GM12878 (cell line): ENCODE data around the gene DGCR8. TPM values are rescaled to one million over a fixed set of nuclear protein-coding genes. Genes with fewer than 3 reads are reported as not detected.

Source experiments
- ATF3 ChIP-seq: IDR thresholded peaks from 2 replicates; pipeline ENCODE4 v1.6.1; 2011; ENCODE audit warnings: low read depth, mild to moderate bottlenecking, low read length, moderate library complexity, borderline replicate concordance; ENCODE audit errors: extremely low read depth
- CEBPZ ChIP-seq: fragments of 150-350 bp; IDR thresholded peaks from 2 replicates; pipeline ENCODE4 v1.6.1; 2016; ENCODE audit warnings: low read depth, low read length
- CTCF ChIP-seq, 3 experiments: IDR thresholded peaks in 2 of 3; conservative IDR thresholded peaks in 1 of 3; 2 replicates each; pipeline ENCODE4 v1.5.1; 2011; ENCODE audit warnings: low read depth in 3 of 3, low read length in 3 of 3, mild to moderate bottlenecking in 3 of 3, control low read depth in 2 of 3, moderate library complexity in 2 of 3, inconsistent platforms in 1 of 3, mixed read lengths in 1 of 3; ENCODE audit not compliant: control insufficient read depth in 2 of 3, insufficient read depth in 1 of 3; ENCODE audit errors: extremely low read depth in 1 of 3
- HDAC2 ChIP-seq: fragments of 200-600 bp; sonication (generic); IDR thresholded peaks from 2 replicates; pipeline ENCODE4 v1.6.1; 2017
- MXI1 ChIP-seq: fragments of 150-350 bp; IDR thresholded peaks from 2 replicates; pipeline ENCODE4 v1.6.1; 2011; ENCODE audit warnings: low read depth, mild to moderate bottlenecking, inconsistent platforms, low read length, improper control_type of control experiment
- NFIC ChIP-seq: IDR thresholded peaks from 2 replicates; pipeline ENCODE4 v1.6.1; 2012; ENCODE audit warnings: low read depth, mild to moderate bottlenecking, inconsistent platforms, low read length, moderate library complexity
- NR2C1 ChIP-seq: fragments of 450-650 bp; IDR thresholded peaks from 2 replicates; pipeline ENCODE4 v1.6.1; 2017; ENCODE audit warnings: antibody characterized with exemption, mild to moderate bottlenecking, moderate library complexity
- PKNOX1 ChIP-seq: fragments of 450-650 bp; IDR thresholded peaks from 2 replicates; pipeline ENCODE4 v1.6.1; 2016; ENCODE audit warnings: mild to moderate bottlenecking
- POLR2A ChIP-seq: IDR thresholded peaks from 2 replicates; pipeline ENCODE4 v1.6.1; 2011; ENCODE audit warnings: low read depth, mild to moderate bottlenecking, low read length
- POLR2AphosphoS5 ChIP-seq: IDR thresholded peaks from 2 replicates; pipeline ENCODE4 v1.6.1; 2011; ENCODE audit warnings: mild to moderate bottlenecking, low read length, inconsistent platforms
- RAD51 ChIP-seq: fragments of 450-650 bp; IDR thresholded peaks from 2 replicates; pipeline ENCODE4 v1.6.1; 2016; ENCODE audit warnings: moderate library complexity, mild to moderate bottlenecking, inconsistent platforms
- RBBP5 ChIP-seq: fragments of 200-600 bp; sonication (generic); conservative IDR thresholded peaks from 2 replicates; pipeline ENCODE4 v1.6.1; 2016
- SIX5 ChIP-seq: IDR thresholded peaks from 2 replicates; pipeline ENCODE4 v1.6.1; 2011; ENCODE audit warnings: mild to moderate bottlenecking, low read depth, low read length, moderate library complexity; ENCODE audit not compliant: severe bottlenecking
- SMAD5 ChIP-seq: IDR thresholded peaks from 2 replicates; pipeline ENCODE4 v1.6.1; 2016; ENCODE audit warnings: antibody characterized with exemption, low read depth
- SPI1 ChIP-seq: IDR thresholded peaks from 2 replicates; pipeline ENCODE4 v1.6.1; 2011; ENCODE audit warnings: low read depth, mild to moderate bottlenecking, low read length, moderate library complexity, borderline replicate concordance; ENCODE audit not compliant: insufficient read depth
- SREBF2 ChIP-seq: IDR thresholded peaks from 2 replicates; pipeline ENCODE4 v1.6.1; 2012; ENCODE audit warnings: mild to moderate bottlenecking, low read length
- YY1 ChIP-seq: IDR thresholded peaks from 2 replicates; pipeline ENCODE4 v1.6.1; 2011; ENCODE audit warnings: low read depth, mild to moderate bottlenecking, low read length
- ZNF207 ChIP-seq: fragments of 450-650 bp; IDR thresholded peaks from 2 replicates; pipeline ENCODE4 v1.6.1; 2014; ENCODE audit warnings: antibody characterized with exemption, mild to moderate bottlenecking, borderline replicate concordance
- ZNF592 ChIP-seq: fragments of 450-650 bp; IDR thresholded peaks from 2 replicates; pipeline ENCODE4 v1.6.1; 2017; ENCODE audit warnings: mild to moderate bottlenecking, moderate library complexity
- ZSCAN29 ChIP-seq: fragments of 450-650 bp; IDR thresholded peaks from 2 replicates; pipeline ENCODE4 v1.6.1; 2017; ENCODE audit warnings: mild to moderate bottlenecking, moderate library complexity
- polyA plus RNA-seq, 11 experiments: library from polyadenylated mRNA; depleted of rRNA in 4 of 11; unstranded in 6 of 11; stranded (reverse) in 5 of 11; fragments of >200 nt; fragmentation: Nextera tagmentation in 4 of 11; fragmentation: Illumina TruSeq in 1 of 11; extraction: Ambion mirVana in 4 of 11; extraction: Trizol in 1 of 11; gene quantifications; 1 replicate in 1 of 11; 2 replicates in 10 of 11; pipeline versions ENCODE4 v1.2.1 to v1.2.3, GENCODE V29; 2011 to 2016; ENCODE audit warnings: inconsistent platforms in 2 of 11, missing spikeins in 2 of 11, low read depth in 1 of 11
- total RNA-seq, 4 experiments: library from RNA; depleted of rRNA in 3 of 4; stranded (reverse); fragments of >200 nt in 3 of 4; fragmentation: Illumina TruSeq in 1 of 4; extraction: Trizol in 1 of 4; gene quantifications; 2 replicates each; pipeline versions ENCODE4 v1.2.1 to v1.2.3, GENCODE V29; 2013 to 2021

DGCR8 gene
- total and polyA plus RNA-seq, 10 of the 15 experiments (the other 5 are each of a cell fraction or from before 2014, with no cell fraction given): 1.2 to 35.1 (median 17.2) TPM

GRCh38 chr22:20116951-20117632 is 37.1 kb downstream of the DGCR8 start, which contains the start of gene TRMT2A (continued):
- TF ChIP-seq ZNF592 (no peak; the same call in 1 of the 2 replicates), CTCF (IDR thresholded peaks at IDR 0.05 in 2 of 3, conservative IDR thresholded peaks at IDR 0.05 in 1 of 3; ENCODE audit: control insufficient read depth in 2 of 3, extremely low read depth in 1 of 3, insufficient read depth in 1 of 3, low read depth in 3 of 3, low read length in 3 of 3) (peak in 2 of 3 experiments; percentile 10 to 30; a peak in 2 of 6 replicates), NR2C1 (peak; percentile 99), RAD51 (no peak), SPI1 (peak; percentile 56; the same call in 1 of the 2 replicates), ZSCAN29 (no peak), SREBF2 (no peak), POLR2AphosphoS5 (peak; percentile 36; the same call in 1 of the 2 replicates), SMAD5 (peak; percentile 35; the same call in 1 of the 2 replicates), ZNF207 (peak; percentile 97; the same call in 1 of the 2 replicates), SIX5 (peak; percentile 54), MXI1 (peak; percentile 91), PKNOX1 (peak; percentile 82), ATF3 (peak; percentile 60; the same call in 1 of the 2 replicates), YY1 (peak; percentile 80), CEBPZ (no peak), HDAC2 (no peak), NFIC (no peak), POLR2A (peak; percentile 71), RBBP5 (no peak)
